GM23338 (cell line): ENCODE measurements around the gene RBM22. TPM values are rescaled to one million over a fixed set of nuclear protein-coding genes. Genes with fewer than 3 reads are reported as not detected.

Source experiments
- ATAC-seq: fragments of 200-7000 bp; cut with Tn5 transposase; 3 replicates; pipeline ENCODE4 v1.9.1; 2020
- DNase-seq: peaks from one replicate; pipeline ENCODE4 v3.0.0-alpha.2; 2015; ENCODE audit warnings: low spot score
- H2AFZ ChIP-seq: fragments of 200-600 bp; sonication (generic); 2 replicates; pipeline ENCODE4 v1.8.0; 2016; ENCODE audit warnings: antibody characterized with exemption, mild to moderate bottlenecking, moderate library complexity
- H3F3A ChIP-seq: fragments of 200-600 bp; sonication (generic); replicated peaks from 2 replicates; pipeline ENCODE4 v1.8.0; 2017; ENCODE audit warnings: antibody characterized with exemption, mixed run types, low read depth
- H3K27ac ChIP-seq: fragments of 200-600 bp; sonication (generic); 2 replicates; pipeline ENCODE4 v1.6.1; 2016; ENCODE audit warnings: low read depth
- H3K27me3 ChIP-seq: fragments of 200-600 bp; sonication (generic); 2 replicates; pipeline ENCODE4 v1.8.0; 2016; ENCODE audit warnings: mild to moderate bottlenecking, mixed run types, moderate library complexity; ENCODE audit not compliant: insufficient read depth
- H3K36me3 ChIP-seq: fragments of 200-600 bp; sonication (generic); 2 replicates; pipeline ENCODE4 v1.8.0; 2016; ENCODE audit warnings: mild to moderate bottlenecking; ENCODE audit not compliant: insufficient read depth
- H3K4me1 ChIP-seq: fragments of 200-600 bp; sonication (generic); 2 replicates; pipeline ENCODE4 v1.8.0; 2016; ENCODE audit warnings: mild to moderate bottlenecking, moderate library complexity; ENCODE audit not compliant: insufficient read depth
- H3K4me2 ChIP-seq: fragments of 200-600 bp; sonication (generic); 2 replicates; pipeline ENCODE4 v1.7.1; 2017; ENCODE audit warnings: mixed run types
- H3K4me3 ChIP-seq: fragments of 200-600 bp; sonication (generic); 2 replicates; pipeline ENCODE4 v1.6.1; 2016; ENCODE audit warnings: mixed run types
- H3K79me2 ChIP-seq: fragments of 200-600 bp; sonication (generic); replicated peaks from 2 replicates; pipeline ENCODE4 v1.8.0; 2017; ENCODE audit warnings: mild to moderate bottlenecking; ENCODE audit not compliant: insufficient read depth
- H3K9me2 ChIP-seq: fragments of 200-600 bp; sonication (generic); 2 replicates; pipeline ENCODE4 v1.8.0; 2017; ENCODE audit not compliant: insufficient read depth
- H4K20me1 ChIP-seq: fragments of 200-600 bp; sonication (generic); replicated peaks from 2 replicates; pipeline ENCODE4 v1.8.0; 2017; ENCODE audit warnings: mild to moderate bottlenecking; ENCODE audit not compliant: insufficient read depth
- H3K27ac Mint-ChIP-seq: 2 replicates; pipeline ENCODE4 v1.8.0; 2020; ENCODE audit warnings: inconsistent platforms, mild to moderate bottlenecking, moderate library complexity, mixed read lengths
- H3K27me3 Mint-ChIP-seq: 3 replicates; pipeline ENCODE4 v1.8.0; 2022; ENCODE audit warnings: low read depth, mild to moderate bottlenecking, moderate library complexity, mixed read lengths, inconsistent platforms; ENCODE audit not compliant: insufficient read depth, poor library complexity
- H3K36me3 Mint-ChIP-seq: 3 replicates; pipeline ENCODE4 v1.8.0; 2021; ENCODE audit warnings: low read depth, mild to moderate bottlenecking, inconsistent platforms, moderate library complexity, mixed read lengths
- H3K4me1 Mint-ChIP-seq: 3 replicates; pipeline ENCODE4 v1.8.0; 2020; ENCODE audit warnings: mild to moderate bottlenecking, inconsistent platforms, mixed read lengths
- H3K4me3 Mint-ChIP-seq: 3 replicates; pipeline ENCODE4 v1.8.0; 2021; ENCODE audit warnings: moderate library complexity, mild to moderate bottlenecking, inconsistent platforms, mixed read lengths
- H3K9me3 Mint-ChIP-seq: 3 replicates; pipeline ENCODE4 v1.8.0; 2020; ENCODE audit warnings: moderate library complexity, mild to moderate bottlenecking, inconsistent platforms, mixed read lengths
- CREB1 ChIP-seq: fragments of 250-450 bp; sonication (Bioruptor Pico); IDR thresholded peaks from 2 replicates; pipeline ENCODE4 v1.5.0; 2020; ENCODE audit warnings: low read depth, mild to moderate bottlenecking, moderate library complexity
- EZH2 ChIP-seq: fragments of 200-600 bp; sonication (generic); IDR thresholded peaks from one replicate; pipeline ENCODE4 v1.8.0; 2017; ENCODE audit warnings: antibody characterized with exemption, mild to moderate bottlenecking, low read depth; ENCODE audit not compliant: unreplicated experiment
- EZH2phosphoT487 ChIP-seq: fragments of 200-600 bp; sonication (generic); IDR thresholded peaks from one replicate; pipeline ENCODE4 v1.8.1; 2018; ENCODE audit warnings: antibody characterized with exemption; ENCODE audit not compliant: unreplicated experiment
- NANOG ChIP-seq: IDR thresholded peaks from 2 replicates; pipeline ENCODE4 v1.6.1; 2016; ENCODE audit warnings: antibody characterized with exemption, borderline replicate concordance
- STAT1 ChIP-seq: IDR thresholded peaks from one replicate; pipeline ENCODE4 v1.6.1; 2016; ENCODE audit warnings: antibody characterized with exemption; ENCODE audit not compliant: unreplicated experiment
- ZNF114 ChIP-seq: fragments of 250-450 bp; sonication (Bioruptor Pico); IDR thresholded peaks from 2 replicates; pipeline ENCODE4 v1.5.0; 2020; ENCODE audit warnings: mild to moderate bottlenecking, moderate library complexity
- ZNF331 ChIP-seq: fragments of 250-450 bp; sonication (Bioruptor Pico); IDR thresholded peaks from 2 replicates; pipeline ENCODE4 v1.5.0; 2020; ENCODE audit warnings: low read depth, mild to moderate bottlenecking, moderate library complexity
- polyA plus RNA-seq: library from polyadenylated mRNA; unstranded; fragments of >200 nt; fragmentation: Nextera tagmentation; extraction: Ambion mirVana; gene quantifications from 2 replicates; pipeline ENCODE4 v1.2.1, GENCODE V29; 2016
- total RNA-seq: library from RNA; depleted of rRNA; stranded (reverse); fragments of >200 nt; shearing (Covaris generic); gene quantifications from 2 replicates; pipeline ENCODE4 v1.2.3, GENCODE V29; 2014
- TF ChIP-seq, protein P1 (sequence below): fragments of 250-450 bp; sonication (Bioruptor Pico); IDR thresholded peaks from 2 replicates; pipeline ENCODE4 v1.5.0; 2020; ENCODE audit warnings: mild to moderate bottlenecking, moderate library complexity
- TF ChIP-seq, protein P2 (sequence below), 2 experiments: fragments of 200-600 bp in 1 of 2; sonication (generic) in 1 of 2; conservative IDR thresholded peaks; 2 replicates each; pipeline versions ENCODE4 v1.5.1 to v1.6.1; 2016 to 2017; ENCODE audit warnings: antibody characterized with exemption in 2 of 2, low read depth in 2 of 2, mild to moderate bottlenecking in 2 of 2, moderate library complexity in 1 of 2
- TF ChIP-seq, protein P3 (sequence below): IDR thresholded peaks from 2 replicates; pipeline ENCODE4 v1.6.1; 2016; ENCODE audit warnings: antibody characterized with exemption

The RBM22 gene
- total and polyA plus RNA-seq, 2 experiments from 2014 or later = 23.4 to 32.3 TPM

DNA sequence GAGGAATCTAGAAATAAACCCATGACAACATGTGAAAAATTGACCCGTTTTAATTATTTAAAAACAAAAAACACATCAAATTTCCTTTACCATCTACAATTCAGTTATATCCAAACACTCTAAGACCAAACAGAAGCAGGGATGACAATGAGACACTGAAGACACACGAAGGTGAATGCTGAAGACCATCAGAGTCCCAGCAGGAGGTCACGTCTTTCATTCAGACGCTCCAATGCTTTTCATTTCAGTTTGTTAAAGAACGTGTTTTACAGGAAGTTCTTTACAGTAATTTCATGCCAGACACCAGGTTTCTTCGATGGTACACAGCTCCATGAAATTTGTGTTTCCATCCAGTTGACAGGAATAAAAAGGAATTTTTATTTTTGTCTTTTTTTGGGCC lies 10.1 kb downstream of the RBM22 start:
- Histone ChIP-seq H3K4me3 (no peak overlapping the region), H3K4me2 (no peak overlapping the region), H3K36me3 (peaks cover 42% of the 10 kb centered on the region), H3K4me1 (no peaks in the 10 kb centered on the region), H4K20me1 (no peaks in the 10 kb centered on the region), H3K27ac (no peak overlapping the region), H3K27me3 (no peaks in the 10 kb centered on the region), H2AFZ (no peak overlapping the region), H3K9me2 (no peaks in the 10 kb centered on the region), H3F3A (no peaks in the 10 kb centered on the region), H3K79me2 (no peaks in the 10 kb centered on the region)
- Mint-ChIP-seq H3K27ac (no peak overlapping the region), H3K4me3 (no peak overlapping the region), H3K36me3 (peaks cover 52% of the 10 kb centered on the region), H3K4me1 (peaks cover 7% of the 10 kb centered on the region; the same call in 2 of the 3 replicates), H3K27me3 (no peaks in the 10 kb centered on the region), H3K9me3 (no peaks in the 10 kb centered on the region)
- ATAC-seq (peak; percentile 48; the same call in 2 of the 3 replicates), DNase-seq (peak; percentile 37)
- TF ChIP-seq ZNF114 (CRISPR knock-in tag) = no peak
- TF ChIP-seq NANOG = no peak
- TF ChIP-seq STAT1 = no peak
- no peak for TF ChIP-seq EZH2
- TF ChIP-seq, protein P1, sequence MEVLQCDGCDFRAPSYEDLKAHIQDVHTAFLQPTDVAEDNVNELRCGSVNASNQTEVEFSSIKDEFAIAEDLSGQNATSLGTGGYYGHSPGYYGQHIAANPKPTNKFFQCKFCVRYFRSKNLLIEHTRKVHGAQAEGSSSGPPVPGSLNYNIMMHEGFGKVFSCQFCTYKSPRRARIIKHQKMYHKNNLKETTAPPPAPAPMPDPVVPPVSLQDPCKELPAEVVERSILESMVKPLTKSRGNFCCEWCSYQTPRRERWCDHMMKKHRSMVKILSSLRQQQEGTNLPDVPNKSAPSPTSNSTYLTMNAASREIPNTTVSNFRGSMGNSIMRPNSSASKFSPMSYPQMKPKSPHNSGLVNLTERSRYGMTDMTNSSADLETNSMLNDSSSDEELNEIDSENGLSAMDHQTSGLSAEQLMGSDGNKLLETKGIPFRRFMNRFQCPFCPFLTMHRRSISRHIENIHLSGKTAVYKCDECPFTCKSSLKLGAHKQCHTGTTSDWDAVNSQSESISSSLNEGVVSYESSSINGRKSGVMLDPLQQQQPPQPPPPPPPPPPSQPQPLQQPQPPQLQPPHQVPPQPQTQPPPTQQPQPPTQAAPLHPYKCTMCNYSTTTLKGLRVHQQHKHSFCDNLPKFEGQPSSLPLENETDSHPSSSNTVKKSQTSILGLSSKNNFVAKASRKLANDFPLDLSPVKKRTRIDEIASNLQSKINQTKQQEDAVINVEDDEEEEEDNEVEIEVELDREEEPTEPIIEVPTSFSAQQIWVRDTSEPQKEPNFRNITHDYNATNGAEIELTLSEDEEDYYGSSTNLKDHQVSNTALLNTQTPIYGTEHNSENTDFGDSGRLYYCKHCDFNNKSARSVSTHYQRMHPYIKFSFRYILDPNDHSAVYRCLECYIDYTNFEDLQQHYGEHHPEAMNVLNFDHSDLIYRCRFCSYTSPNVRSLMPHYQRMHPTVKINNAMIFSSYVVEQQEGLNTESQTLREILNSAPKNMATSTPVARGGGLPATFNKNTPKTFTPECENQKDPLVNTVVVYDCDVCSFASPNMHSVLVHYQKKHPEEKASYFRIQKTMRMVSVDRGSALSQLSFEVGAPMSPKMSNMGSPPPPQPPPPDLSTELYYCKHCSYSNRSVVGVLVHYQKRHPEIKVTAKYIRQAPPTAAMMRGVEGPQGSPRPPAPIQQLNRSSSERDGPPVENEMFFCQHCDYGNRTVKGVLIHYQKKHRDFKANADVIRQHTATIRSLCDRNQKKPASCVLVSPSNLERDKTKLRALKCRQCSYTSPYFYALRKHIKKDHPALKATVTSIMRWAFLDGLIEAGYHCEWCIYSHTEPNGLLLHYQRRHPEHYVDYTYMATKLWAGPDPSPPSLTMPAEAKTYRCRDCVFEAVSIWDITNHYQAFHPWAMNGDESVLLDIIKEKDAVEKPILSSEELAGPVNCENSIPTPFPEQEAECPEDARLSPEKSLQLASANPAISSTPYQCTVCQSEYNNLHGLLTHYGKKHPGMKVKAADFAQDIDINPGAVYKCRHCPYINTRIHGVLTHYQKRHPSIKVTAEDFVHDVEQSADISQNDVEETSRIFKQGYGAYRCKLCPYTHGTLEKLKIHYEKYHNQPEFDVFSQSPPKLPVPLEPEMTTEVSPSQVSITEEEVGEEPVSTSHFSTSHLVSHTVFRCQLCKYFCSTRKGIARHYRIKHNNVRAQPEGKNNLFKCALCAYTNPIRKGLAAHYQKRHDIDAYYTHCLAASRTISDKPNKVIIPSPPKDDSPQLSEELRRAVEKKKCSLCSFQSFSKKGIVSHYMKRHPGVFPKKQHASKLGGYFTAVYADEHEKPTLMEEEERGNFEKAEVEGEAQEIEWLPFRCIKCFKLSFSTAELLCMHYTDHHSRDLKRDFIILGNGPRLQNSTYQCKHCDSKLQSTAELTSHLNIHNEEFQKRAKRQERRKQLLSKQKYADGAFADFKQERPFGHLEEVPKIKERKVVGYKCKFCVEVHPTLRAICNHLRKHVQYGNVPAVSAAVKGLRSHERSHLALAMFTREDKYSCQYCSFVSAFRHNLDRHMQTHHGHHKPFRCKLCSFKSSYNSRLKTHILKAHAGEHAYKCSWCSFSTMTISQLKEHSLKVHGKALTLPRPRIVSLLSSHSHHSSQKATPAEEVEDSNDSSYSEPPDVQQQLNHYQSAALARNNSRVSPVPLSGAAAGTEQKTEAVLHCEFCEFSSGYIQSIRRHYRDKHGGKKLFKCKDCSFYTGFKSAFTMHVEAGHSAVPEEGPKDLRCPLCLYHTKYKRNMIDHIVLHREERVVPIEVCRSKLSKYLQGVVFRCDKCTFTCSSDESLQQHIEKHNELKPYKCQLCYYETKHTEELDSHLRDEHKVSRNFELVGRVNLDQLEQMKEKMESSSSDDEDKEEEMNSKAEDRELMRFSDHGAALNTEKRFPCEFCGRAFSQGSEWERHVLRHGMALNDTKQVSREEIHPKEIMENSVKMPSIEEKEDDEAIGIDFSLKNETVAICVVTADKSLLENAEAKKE (CRISPR knock-in tag) = no peak
- TF ChIP-seq EZH2phosphoT487 = no peak
- TF ChIP-seq CREB1 (CRISPR knock-in tag) = no peak
- TF ChIP-seq ZNF331 (CRISPR knock-in tag) = no peak
- TF ChIP-seq, protein P2, sequence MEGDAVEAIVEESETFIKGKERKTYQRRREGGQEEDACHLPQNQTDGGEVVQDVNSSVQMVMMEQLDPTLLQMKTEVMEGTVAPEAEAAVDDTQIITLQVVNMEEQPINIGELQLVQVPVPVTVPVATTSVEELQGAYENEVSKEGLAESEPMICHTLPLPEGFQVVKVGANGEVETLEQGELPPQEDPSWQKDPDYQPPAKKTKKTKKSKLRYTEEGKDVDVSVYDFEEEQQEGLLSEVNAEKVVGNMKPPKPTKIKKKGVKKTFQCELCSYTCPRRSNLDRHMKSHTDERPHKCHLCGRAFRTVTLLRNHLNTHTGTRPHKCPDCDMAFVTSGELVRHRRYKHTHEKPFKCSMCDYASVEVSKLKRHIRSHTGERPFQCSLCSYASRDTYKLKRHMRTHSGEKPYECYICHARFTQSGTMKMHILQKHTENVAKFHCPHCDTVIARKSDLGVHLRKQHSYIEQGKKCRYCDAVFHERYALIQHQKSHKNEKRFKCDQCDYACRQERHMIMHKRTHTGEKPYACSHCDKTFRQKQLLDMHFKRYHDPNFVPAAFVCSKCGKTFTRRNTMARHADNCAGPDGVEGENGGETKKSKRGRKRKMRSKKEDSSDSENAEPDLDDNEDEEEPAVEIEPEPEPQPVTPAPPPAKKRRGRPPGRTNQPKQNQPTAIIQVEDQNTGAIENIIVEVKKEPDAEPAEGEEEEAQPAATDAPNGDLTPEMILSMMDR (conservative IDR thresholded peaks at IDR 0.05; ENCODE audit: low read depth in 2 of 2) = no peak
- TF ChIP-seq, protein P3, sequence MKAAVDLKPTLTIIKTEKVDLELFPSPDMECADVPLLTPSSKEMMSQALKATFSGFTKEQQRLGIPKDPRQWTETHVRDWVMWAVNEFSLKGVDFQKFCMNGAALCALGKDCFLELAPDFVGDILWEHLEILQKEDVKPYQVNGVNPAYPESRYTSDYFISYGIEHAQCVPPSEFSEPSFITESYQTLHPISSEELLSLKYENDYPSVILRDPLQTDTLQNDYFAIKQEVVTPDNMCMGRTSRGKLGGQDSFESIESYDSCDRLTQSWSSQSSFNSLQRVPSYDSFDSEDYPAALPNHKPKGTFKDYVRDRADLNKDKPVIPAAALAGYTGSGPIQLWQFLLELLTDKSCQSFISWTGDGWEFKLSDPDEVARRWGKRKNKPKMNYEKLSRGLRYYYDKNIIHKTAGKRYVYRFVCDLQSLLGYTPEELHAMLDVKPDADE = no peak
